Activated CD8-positive, alpha-beta memory T cell treated with anti-CD3 and anti-CD28 coated beads for 1 hour (primary cell): ENCODE measurements around the gene PTH1R.

Source experiments
- DNase-seq, 2 donors: peaks; one replicate each; pipeline ENCODE4 v3.0.0-alpha.2; 2020; ENCODE audit warnings: low read depth in 1 of 2; ENCODE audit errors: extremely low read depth in 1 of 2

PTH1R gene

DNA sequence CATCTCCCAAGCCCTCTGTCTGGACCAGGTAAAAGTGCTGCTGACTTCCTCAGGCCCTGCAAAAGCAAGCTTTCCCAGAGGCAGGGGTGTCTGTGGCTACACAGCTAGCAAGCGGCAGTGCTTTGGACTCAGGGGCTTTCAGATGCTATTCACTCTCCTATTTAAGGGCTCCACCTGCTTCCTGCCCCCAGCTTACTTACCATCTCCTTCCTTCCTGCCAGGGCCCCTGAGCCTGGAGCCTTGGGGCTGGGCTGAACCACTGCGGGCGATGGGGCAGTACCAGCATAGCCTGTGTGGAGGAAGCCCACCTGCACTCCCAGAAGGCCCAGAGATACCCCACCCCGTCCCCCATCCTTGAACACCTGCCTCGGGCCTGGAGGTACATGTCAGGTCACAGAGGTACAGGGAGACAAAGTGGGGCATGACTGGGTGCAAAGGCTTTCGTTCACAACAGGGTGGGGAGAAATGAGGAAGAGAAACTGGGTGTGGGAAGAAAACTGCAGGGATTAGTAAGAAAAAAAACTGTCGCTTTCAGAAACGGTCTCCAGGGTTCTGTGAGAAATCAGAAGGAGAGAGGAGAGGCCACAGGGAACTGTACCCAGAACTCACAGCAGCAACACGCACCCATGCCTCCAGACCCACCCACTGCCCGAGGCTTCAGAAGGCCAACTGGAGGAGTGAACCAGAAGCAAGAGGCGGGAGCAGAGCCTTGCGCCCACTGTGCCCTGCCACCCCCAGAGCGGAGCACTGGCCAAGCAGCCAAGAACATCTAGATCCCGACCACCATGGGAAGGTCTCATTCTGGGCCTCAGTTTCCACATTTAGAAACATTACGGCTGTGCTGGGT lies 49.6 kb downstream of the PTH1R start:
- DNase-seq, result no peak

DNA sequence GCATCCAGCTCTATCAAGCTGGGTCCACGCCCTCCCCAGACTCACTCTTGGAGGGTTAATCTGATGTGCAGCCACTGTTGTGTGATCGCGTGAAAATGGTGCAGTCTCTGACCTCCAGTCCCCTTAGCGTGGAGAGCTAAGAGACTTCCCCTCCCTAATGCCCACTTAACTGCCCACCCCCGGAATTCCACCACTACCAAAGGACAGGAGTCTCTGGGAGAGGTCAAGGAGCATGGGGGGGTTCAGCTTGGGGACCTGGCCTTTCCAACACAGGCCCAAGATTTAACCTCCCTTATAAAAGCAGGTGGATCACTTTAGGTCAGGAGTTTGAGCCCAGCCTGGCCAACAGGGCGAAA lies 50.2 kb downstream of the PTH1R start:
- no peak for DNase-seq

GRCh38 chr3:46928282-46928681 lies 50.8 kb downstream of the PTH1R start:
- no peak for DNase-seq

DNA sequence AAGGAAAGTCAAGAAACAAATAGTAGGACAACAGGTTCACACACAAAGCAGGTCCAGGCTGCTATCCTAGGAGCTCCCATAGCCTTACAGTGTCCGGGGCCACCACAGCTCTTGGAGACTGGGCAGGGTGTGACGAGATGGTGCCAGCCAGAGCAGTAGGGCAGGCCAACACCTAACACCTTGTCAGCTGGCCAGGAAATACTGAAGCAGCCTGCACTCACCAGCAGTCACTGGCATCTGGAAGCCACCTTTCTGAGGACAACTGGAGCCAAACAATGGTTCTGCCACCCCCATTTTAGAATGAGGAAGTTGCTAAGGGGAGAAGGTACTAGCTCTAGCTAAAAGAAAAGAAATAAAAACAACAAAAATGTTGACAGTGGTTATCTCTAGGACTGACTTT lies 51.8 kb downstream of the PTH1R start:
- no peak for DNase-seq

GRCh38 chr3:46930166-46930944 lies 52.8 kb downstream of the PTH1R start:
- DNase-seq, result no peak

DNA sequence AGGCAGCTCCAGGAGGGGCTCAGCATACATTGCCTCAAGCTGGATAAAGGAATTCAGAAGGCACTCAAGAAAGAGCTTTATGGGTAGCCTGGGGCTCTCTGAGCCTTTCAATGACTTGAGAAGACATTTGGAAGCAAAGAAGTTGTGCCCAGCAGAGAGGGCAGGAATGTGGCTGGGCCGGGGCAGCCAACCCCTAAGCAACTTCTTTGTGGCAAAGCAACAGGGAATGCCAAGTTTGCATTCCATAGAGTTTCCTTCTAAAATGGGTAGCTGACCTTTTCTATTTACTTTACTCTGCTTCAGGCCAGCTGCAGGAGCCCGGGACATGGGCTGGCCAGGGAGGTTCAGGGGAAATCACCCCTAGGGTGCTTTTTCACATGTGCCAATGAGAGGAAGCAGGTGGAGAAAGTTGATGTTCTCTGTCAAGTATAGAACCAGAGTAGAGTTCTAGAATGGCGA lies 53.5 kb downstream of the PTH1R start:
- no peak for DNase-seq

DNA sequence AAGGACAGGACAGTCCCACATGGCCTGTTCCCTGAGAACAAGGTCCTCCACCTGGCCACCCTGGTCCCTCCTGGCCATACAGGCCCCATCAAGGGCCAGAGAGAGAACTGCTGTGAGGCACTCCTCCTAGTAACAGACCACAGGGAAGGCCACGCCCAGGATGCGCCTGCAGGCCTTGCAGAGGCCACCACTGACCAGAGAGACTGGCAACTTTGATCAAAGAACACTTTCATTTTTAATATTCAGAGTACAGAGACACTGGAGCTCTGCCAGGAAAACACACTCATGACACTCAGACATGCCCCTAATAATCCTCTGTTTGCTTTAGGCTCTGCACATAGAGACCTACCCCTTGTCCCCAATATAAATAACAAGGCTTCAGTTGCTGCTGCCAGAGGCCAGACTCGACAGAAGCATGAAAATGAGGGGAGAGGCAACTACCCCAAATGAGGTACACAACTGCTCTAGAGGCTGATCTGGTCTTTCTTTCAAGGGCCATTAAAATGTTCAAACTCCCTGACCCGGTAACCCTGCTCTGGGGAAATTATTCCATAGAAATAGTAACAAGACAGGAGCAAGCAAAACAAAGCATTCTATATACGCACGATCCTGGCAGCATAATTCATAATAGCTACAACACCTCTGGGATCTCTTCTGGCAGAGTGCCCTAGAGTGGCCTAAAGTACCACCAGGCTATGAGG lies 54.3 kb downstream of the PTH1R start:
- no peak for DNase-seq

- DNase-seq, result no peak
These were observed 55.1 kb downstream of the PTH1R start for GRCh38 chr3:46932455-46933225.

GRCh38 chr3:46933261-46933660 lies 55.7 kb downstream of the PTH1R start:
- DNase-seq, result no peak

- no peak for DNase-seq
These were observed 56.6 kb downstream of the PTH1R start for GRCh38 chr3:46934072-46934471.

DNA sequence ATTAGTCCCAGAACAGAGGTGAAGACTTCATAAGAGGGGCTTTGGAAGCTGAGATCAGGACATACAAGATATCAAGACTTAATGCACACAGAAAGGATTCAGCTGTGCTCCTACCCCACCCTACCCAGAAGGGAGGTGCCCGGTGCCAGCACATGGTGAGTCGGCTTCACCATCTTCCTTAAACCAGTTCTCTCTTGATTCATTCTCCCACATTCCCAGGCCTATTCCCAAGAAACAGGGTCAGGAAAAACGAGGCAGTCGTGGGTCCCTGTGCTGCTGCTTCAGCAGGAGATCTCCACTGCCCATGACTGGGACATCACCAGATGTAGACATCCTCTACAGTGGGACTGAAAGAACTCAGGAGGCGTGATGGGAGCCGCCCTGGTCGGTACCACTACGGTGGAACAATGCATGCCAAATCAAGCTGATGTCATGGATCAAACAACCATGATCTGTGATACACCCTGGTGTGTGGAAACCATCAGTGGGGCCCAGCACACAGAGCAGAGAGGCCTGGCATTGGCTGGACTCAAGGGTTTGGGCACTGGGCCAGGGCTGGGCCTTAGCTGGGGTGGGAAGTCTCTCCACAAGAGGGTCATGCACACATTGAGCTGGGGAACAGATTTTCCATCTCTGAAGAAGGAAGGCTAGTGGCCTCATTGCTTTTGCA lies 57.1 kb downstream of the PTH1R start:
- DNase-seq, result no peak

DNA sequence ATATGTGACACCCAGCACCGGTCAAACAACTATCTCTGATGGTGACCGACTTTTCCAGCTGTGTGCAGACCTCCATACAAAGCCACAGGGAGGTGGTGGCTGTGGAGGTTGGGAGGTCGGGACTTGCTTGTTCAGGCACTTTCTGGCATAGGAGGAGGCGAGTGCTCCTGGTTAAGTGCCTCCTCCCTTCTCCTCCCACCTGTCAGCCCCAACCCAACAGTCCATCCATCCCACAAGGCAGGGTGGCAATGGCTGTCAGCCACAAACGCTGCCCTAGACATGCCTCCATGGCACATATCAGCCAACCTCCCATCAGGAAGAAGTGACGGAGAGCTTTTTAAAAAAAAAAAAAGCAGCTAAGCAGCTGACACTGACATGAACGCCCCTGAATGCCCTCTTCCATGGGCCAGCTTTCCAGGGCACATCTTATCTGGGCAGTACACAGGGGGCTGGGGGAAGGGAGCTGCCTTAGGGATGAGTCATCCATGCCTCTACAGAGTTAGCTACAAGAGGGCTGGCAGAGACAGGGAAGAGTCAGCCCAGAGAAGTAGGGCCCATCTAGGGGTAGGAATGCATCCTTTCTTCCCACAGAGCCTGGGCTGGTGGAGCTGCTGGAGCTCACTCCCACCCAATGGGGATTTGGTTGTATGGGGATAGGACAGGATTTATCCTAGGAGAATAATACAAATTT lies 57.8 kb downstream of the PTH1R start:
- DNase-seq, result no peak

DNA sequence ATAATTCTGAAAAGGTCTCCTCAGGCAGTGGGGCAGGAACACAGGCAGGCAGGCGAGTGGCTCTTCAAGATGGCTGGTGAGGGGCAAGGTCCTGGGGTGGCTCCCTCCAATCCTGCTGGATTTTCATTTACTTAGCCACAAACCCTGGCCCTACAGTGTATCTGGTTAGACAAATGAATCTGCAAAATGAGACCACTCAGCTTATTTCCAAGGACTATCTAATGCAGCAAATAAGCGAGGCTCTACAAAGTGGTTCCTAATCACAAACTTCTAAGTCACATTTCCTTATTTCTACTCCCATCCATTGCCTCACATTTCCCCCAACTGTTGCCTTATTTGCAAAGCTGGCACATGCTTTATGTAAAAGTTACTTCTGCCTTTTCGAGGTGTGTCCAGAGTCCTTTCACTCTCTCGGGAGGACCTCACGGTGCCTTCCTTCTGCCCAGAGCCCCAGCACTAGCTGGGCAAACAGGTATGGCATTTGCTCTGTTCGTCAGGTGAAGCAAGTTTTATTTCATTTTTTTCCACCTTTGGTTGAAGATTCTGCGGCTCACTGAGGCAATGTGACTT lies 58.6 kb downstream of the PTH1R start:
- DNase-seq, result no peak

- no peak for DNase-seq
These were observed 59.3 kb downstream of the PTH1R start for GRCh38 chr3:46936733-46937250.

- no peak for DNase-seq
These were observed 60.6 kb downstream of the PTH1R start for GRCh38 chr3:46938118-46938517.

GRCh38 chr3:46939578-46940445 lies 62.3 kb downstream of the PTH1R start:
- no peak for DNase-seq

- DNase-seq, result no peak
These were observed 64.6 kb downstream of the PTH1R start for GRCh38 chr3:46942076-46942475.
